MM.1S (cell line): ENCODE measurements around the gene ZBTB42.

Source experiments
- DNase-seq: peaks from one replicate; pipeline ENCODE4 v3.0.0-alpha.2; 2015
- H2AFZ ChIP-seq: fragments of 300-600 bp; sonication (generic); 2 replicates; pipeline ENCODE4 v1.6.0; 2016; ENCODE audit warnings: antibody characterized with exemption, low read length
- H3F3A ChIP-seq: fragments of 300-600 bp; sonication (generic); 2 replicates; pipeline ENCODE4 v1.6.1; 2016; ENCODE audit warnings: mild to moderate bottlenecking, antibody characterized with exemption, low read length, moderate library complexity, mixed read lengths; ENCODE audit not compliant: insufficient read depth
- H3K27ac ChIP-seq: fragments of 300-600 bp; sonication (generic); 2 replicates; pipeline ENCODE4 v1.5.1; 2016; ENCODE audit warnings: mild to moderate bottlenecking, low read length
- H3K27me3 ChIP-seq: fragments of 300-600 bp; sonication (generic); replicated peaks from 2 replicates; pipeline ENCODE4 v1.6.0; 2016; ENCODE audit warnings: low read length; ENCODE audit not compliant: insufficient read depth
- H3K36me3 ChIP-seq: fragments of 300-600 bp; sonication (generic); replicated peaks from 2 replicates; pipeline ENCODE4 v1.6.1; 2016; ENCODE audit warnings: mild to moderate bottlenecking, low read length, mixed read lengths; ENCODE audit not compliant: insufficient read depth
- H3K4me1 ChIP-seq: fragments of 300-600 bp; sonication (generic); 2 replicates; pipeline ENCODE4 v1.6.1; 2016; ENCODE audit warnings: low read length, mixed read lengths
- H3K4me2 ChIP-seq: fragments of 300-600 bp; sonication (generic); 2 replicates; pipeline ENCODE4 v1.6.0; 2016; ENCODE audit warnings: low read depth, low read length
- H3K4me3 ChIP-seq: fragments of 300-600 bp; sonication (generic); 2 replicates; pipeline ENCODE4 v1.5.1; 2016; ENCODE audit warnings: low read length, mixed read lengths
- H3K79me2 ChIP-seq: fragments of 300-600 bp; sonication (generic); 2 replicates; pipeline ENCODE4 v1.6.1; 2016; ENCODE audit warnings: mixed run types, low read length, mixed read lengths
- H3K9ac ChIP-seq: fragments of 300-600 bp; sonication (generic); 2 replicates; pipeline ENCODE4 v1.6.1; 2016; ENCODE audit warnings: low read length, mixed read lengths
- H3K9me2 ChIP-seq: fragments of 300-600 bp; sonication (generic); replicated peaks from 2 replicates; pipeline ENCODE4 v1.6.1; 2016; ENCODE audit warnings: mild to moderate bottlenecking, low read length, mixed read lengths; ENCODE audit not compliant: insufficient read depth
- H3K9me3 ChIP-seq: fragments of 300-600 bp; sonication (generic); replicated peaks from 2 replicates; pipeline ENCODE4 v1.6.1; 2016; ENCODE audit warnings: mild to moderate bottlenecking, low read length, mixed read lengths; ENCODE audit not compliant: insufficient read depth
- H4K20me1 ChIP-seq: fragments of 300-600 bp; sonication (generic); 2 replicates; pipeline ENCODE4 v1.6.1; 2016; ENCODE audit warnings: mild to moderate bottlenecking, low read length, moderate library complexity, mixed read lengths; ENCODE audit not compliant: insufficient read depth
- EZH2 ChIP-seq: fragments of 300-600 bp; sonication (generic); optimal IDR thresholded peaks from 2 replicates; pipeline ENCODE3; 2017; ENCODE audit warnings: low read depth, mild to moderate bottlenecking, antibody characterized with exemption, low read length, mixed read lengths
- EZH2phosphoT487 ChIP-seq: fragments of 300-600 bp; sonication (generic); IDR thresholded peaks from 2 replicates; pipeline ENCODE4 v1.6.1; 2018; ENCODE audit warnings: antibody characterized with exemption, low read length
- TF ChIP-seq, protein P1 (sequence below): fragments of 300-600 bp; sonication (generic); IDR thresholded peaks from 2 replicates; pipeline ENCODE4 v1.5.1; 2016; ENCODE audit warnings: antibody characterized with exemption, low read length, mixed read lengths

The ZBTB42 gene

DNA sequence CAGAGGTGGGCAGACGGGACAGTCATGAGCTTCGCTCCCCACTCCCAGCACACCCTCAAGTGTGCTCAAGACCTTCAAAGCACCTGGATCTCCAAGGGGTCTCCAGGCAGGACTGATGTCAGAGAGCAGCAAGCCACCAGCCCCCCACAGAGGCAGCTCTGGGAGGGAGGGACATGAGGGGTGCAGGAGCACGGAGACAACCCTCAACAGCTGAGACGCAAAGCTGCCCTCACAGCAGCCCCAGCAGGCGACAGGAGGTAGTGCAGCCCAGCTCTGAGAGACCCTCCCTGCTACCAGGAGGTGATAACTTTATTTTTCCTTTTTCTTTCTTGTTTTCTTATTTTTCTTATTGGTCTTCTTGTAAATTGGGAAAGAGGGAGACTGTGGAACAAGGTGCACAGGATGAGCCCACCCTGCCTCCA lies 30.0 kb upstream of the ZBTB42 start:
- H3K79me2 ChIP-seq, result no peaks in the 10 kb centered on the region
- no peak overlapping the region for H3K9ac ChIP-seq
- no peaks in the 10 kb centered on the region for H3F3A ChIP-seq
- no peaks in the 10 kb centered on the region for H3K9me3 ChIP-seq
- no peaks in the 10 kb centered on the region for H3K4me1 ChIP-seq
- H4K20me1 ChIP-seq, result no peaks in the 10 kb centered on the region
- H3K27me3 ChIP-seq, result no peaks in the 10 kb centered on the region
- no peaks in the 10 kb centered on the region for H3K36me3 ChIP-seq
- no peak overlapping the region for H2AFZ ChIP-seq
- TF ChIP-seq, protein P1, sequence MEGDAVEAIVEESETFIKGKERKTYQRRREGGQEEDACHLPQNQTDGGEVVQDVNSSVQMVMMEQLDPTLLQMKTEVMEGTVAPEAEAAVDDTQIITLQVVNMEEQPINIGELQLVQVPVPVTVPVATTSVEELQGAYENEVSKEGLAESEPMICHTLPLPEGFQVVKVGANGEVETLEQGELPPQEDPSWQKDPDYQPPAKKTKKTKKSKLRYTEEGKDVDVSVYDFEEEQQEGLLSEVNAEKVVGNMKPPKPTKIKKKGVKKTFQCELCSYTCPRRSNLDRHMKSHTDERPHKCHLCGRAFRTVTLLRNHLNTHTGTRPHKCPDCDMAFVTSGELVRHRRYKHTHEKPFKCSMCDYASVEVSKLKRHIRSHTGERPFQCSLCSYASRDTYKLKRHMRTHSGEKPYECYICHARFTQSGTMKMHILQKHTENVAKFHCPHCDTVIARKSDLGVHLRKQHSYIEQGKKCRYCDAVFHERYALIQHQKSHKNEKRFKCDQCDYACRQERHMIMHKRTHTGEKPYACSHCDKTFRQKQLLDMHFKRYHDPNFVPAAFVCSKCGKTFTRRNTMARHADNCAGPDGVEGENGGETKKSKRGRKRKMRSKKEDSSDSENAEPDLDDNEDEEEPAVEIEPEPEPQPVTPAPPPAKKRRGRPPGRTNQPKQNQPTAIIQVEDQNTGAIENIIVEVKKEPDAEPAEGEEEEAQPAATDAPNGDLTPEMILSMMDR, result peak; percentile 36
- TF ChIP-seq EZH2, result no peak
- DNase-seq, result no peak
- H3K4me2 ChIP-seq, result no peak overlapping the region
- no peaks in the 10 kb centered on the region for H3K9me2 ChIP-seq
- no peak overlapping the region for H3K4me3 ChIP-seq
- H3K27ac ChIP-seq, result no peak overlapping the region

DNA sequence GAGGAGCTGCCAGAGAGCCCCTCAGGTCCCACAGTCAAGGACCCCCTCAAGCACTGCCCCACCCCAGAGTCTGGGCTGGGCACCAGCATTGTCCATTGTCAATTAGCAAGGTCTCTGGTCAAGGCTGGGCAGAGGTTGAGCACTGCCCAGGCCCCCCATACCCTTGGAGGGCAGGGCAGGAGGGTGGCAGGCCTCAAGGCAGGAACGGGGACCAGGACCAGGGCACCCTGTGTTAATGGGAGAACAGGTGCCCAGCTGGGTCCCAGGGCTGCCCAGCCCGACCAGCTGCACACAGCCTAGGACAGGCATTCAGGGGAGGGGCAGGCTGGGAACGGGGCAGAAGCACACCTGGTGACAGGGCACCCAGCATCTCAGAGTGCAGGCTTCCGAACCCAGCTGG lies 29.5 kb upstream of the ZBTB42 start:
- no peak overlapping the region for H3K4me2 ChIP-seq

DNA sequence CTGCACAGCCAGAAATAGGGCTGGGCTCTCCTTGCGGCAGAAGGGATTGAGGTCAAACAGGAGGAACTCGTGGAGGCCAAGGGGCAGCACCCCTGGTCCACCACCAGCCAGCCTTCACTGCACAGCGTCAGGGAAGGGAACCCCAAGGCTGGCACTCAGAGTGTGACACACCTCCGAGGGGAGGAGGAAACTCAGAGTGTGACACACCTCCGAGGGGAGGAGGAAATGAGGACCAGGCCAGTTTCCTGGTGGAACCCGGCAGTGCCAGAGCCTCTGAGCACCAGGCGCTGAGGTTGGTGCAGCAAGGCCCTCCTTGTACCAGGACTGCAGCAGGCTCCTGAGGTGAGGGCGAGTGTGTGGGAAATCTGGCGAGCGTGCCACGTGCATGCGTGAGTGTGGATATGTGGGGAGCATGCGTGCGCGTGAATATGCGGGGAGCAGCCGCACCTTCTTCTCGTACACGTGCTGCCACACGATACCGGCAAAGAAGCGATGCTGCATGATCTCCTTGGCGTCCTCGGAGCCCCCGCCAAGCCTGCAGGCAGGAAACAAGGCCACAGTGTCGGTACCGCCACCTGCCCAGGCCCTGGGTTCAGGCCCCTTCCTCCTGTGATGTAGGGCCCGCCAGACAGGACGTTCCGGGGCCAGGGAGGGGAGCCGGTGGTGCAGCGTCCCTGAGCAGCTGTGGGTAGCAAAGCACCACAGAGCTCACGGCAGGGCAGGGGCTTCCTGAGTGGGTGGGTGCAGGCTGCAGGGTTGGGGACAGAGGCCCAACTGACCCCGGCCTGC lies 28.8 kb upstream of the ZBTB42 start:
- Histone ChIP-seq H3K4me1 (no peaks in the 10 kb centered on the region), H2AFZ (no peak overlapping the region), H4K20me1 (no peaks in the 10 kb centered on the region), H3K27me3 (no peaks in the 10 kb centered on the region), H3F3A (no peaks in the 10 kb centered on the region), H3K9me3 (no peaks in the 10 kb centered on the region), H3K79me2 (no peaks in the 10 kb centered on the region), H3K4me2 (no peak overlapping the region), H3K9me2 (no peaks in the 10 kb centered on the region), H3K36me3 (no peaks in the 10 kb centered on the region), H3K4me3 (no peak overlapping the region), H3K27ac (no peak overlapping the region), H3K9ac (no peak overlapping the region)
- TF ChIP-seq EZH2phosphoT487, result no peak
- TF ChIP-seq EZH2, result no peak
- TF ChIP-seq, protein P1, result no peak
- no peak for DNase-seq

More for the DNA sequence above, 29.5 kb upstream of the ZBTB42 start:
- Histone ChIP-seq H3K9ac (no peak overlapping the region), H3K36me3 (no peaks in the 10 kb centered on the region), H3K27ac (no peak overlapping the region), H3K4me3 (no peak overlapping the region), H3K79me2 (no peaks in the 10 kb centered on the region), H3K9me3 (no peaks in the 10 kb centered on the region), H3F3A (no peaks in the 10 kb centered on the region), H2AFZ (no peak overlapping the region), H3K9me2 (no peaks in the 10 kb centered on the region), H3K27me3 (no peaks in the 10 kb centered on the region), H4K20me1 (no peaks in the 10 kb centered on the region), H3K4me1 (no peaks in the 10 kb centered on the region)
- TF ChIP-seq EZH2, result no peak
- no peak for TF ChIP-seq EZH2phosphoT487
- TF ChIP-seq, protein P1, result no peak
- no peak for DNase-seq
